HG02970 (cell line): Measurements from ENCODE around the gene MAGI2.
"Not testable (repeated sequence)": the region's sequence is repeated elsewhere in the genome, so short reads cannot be mapped to it uniquely, and the experiment has no call there.

Source experiments
- ATAC-seq: cut with Tn5 transposase; IDR thresholded peaks from one replicate; pipeline ENCODE4 v1.9.1; 2021; ENCODE audit warnings: mild to moderate bottlenecking, moderate library complexity, moderate number of reproducible peaks; ENCODE audit not compliant: unreplicated experiment, low FRiP score

The MAGI2 gene

DNA sequence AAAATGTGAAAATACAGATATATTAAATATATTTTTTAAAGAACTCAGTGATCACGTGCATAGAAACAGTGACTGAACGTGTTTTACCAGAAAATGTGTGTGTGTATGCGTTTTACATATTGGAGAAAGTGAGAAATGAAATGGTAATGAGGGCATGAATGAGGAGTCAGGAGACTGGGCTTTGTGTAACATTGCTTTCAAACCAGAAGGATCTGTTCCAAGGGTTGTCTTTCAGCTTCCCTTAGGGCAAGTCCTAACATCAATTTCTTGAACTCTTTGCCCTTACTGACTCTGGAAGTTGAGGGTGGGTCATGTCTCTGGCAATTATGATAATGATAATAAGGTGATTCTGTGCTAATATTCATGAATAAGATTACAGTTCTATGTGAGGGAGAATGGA, 1097.6 kb downstream of the MAGI2 start:
- ATAC-seq = no peak

DNA sequence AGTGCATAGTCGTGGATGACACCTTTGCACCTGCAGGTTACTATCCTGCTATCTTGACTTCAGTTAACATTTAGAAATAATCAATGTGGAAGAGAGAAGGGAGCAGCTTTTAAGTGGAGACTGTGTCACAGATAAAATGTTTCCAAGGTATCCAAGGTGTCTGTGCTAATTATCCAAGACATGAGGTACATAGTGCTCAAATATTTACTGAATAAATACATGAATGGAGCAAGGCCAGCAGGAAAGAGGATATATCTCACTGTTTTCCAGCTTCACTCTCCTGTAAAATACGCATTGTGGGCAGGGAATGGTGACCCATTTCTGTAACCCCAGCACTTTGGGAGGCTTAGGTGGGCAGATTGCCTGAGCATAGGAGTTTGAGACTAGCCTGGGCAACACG, 1102.5 kb downstream of the MAGI2 start:
- no peak for ATAC-seq

DNA sequence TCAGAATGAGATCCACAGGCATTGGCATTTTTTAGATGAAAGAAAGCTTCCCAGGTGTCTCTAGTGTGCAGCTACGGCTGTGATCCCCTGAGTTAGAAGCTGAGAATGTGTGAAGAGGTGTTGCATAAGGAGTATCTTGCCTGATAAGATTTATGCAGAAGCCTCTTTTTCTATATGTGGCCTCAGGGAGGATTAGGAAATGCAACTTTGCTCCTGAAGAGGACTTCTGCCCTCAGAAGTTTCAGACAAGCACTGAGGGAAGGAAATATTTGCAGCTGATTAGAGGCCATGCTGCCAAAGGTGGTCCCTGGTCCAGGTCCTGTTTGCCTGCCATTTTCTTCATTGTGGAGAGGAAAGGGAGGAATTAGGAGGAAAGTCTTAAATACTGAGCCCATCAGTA, 1103.1 kb downstream of the MAGI2 start:
- ATAC-seq = no peak

- ATAC-seq = no peak
Observed at GRCh38 chr7:78346827-78347226, 1106.6 kb downstream of the MAGI2 start.

DNA sequence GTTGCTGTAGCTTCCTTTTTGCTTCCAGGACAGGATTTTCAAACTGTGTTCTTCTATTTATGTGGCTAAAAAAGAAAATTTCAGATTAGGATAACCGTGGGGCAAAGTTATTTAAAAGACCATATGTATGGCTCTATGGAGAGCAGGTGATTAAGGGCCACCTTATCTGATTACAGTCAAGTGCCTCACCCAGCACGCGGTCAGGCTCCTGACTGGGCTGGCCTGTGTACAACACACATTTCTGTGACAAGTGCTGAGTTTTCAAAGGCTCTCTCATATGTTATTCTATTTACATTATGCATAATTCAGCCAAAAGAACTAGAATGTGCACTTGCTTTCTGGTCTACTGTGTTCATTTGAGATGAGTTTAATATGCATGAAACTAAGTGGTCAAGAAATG, 1107.5 kb downstream of the MAGI2 start:
- ATAC-seq = no peak

DNA sequence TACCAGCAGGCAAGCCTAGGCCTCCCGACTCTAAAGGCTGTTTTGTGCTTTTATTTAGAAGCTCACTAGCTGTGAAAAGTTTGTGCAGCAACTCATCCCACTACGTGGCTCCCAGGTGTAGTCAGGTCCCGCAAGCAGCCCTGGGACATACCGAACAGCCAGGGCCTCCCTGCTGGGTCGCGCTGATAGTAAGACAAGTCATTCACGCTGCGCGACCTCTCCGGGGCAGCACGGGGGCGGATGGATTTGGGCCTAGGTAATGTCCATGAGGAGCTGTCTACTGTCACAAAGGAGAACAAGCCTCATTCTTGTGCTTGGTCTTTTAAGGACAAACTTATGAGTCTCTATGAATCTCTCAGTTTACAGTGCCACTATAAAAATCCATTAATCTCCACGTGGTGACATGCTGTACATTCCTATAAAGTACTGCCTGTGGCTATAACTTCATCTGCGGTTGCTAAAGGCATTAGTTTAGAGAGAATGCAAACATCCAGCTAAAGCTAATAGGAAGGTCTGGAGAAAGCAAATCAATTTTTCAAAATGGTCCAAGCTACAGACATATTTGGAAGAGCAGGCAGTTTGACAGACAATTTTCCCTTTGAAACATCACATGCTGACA, 1108.1 kb downstream of the MAGI2 start:
- no peak for ATAC-seq

DNA sequence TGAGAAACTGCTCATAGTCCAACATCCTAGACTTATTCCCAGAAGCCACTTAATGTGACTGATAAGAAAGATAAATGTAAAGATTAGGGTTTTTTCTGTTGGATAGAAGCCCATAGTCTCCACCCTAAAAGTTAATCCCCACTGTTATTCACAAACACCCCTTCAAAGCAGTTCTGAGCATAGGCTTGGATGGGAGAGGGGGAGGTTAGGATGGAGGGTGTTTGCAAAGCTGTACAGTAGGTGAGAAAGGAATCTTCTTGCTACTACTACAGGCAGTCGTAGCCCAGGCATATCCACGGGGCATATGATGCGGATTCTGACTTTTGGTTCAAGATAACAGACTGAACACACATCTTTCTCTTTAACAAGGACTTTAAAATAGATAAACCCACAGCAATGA, 1119.0 kb downstream of the MAGI2 start:
- no peak for ATAC-seq

- no peak for ATAC-seq
Observed at GRCh38 chr7:78333530-78334425, 1119.7 kb downstream of the MAGI2 start.

GRCh38 chr7:78329001-78329655, 1124.3 kb downstream of the MAGI2 start:
- ATAC-seq = no peak

GRCh38 chr7:78327718-78328117, 1125.7 kb downstream of the MAGI2 start:
- ATAC-seq = no peak

- ATAC-seq = no peak
Observed at GRCh38 chr7:78326876-78327275, 1126.6 kb downstream of the MAGI2 start.

GRCh38 chr7:78326189-78326588, 1127.3 kb downstream of the MAGI2 start:
- no peak for ATAC-seq

DNA sequence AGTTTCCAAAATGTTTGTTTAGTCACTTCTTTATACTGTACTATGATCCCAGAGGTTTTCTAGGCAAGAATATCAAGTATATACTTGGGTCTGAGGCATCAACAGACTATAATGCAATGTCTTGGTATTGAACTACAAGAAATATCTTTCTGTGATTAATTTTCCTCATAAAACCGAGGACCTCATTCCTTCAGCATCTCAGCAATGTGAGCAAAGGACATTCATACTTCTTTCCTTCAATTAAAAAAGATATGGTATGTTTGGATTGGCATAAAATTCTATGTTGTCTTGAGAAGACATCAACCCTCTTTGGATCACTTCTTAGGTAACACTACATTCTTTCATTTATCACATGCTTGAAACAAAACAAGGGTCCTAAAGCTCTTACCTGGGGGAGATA, 1130.3 kb downstream of the MAGI2 start:
- no peak for ATAC-seq

DNA sequence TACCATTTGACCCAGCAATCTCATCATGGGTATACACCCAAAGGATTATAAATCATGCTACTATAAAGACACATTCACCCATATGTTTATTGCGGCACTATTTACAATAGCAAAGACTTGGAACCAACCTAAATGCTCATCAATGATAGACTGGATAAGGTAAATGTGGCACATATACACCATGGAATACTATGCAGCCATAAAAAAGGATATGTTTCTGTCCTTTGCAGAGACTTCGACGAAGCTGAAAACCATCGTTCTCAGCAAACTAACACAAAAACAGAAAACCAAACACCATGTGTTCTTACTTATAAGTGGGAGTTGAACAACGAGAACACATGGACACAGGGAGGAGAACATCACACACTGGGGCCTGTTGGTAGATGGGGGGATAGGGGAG, 1131.2 kb downstream of the MAGI2 start:
- not testable (repeated sequence) for ATAC-seq

DNA sequence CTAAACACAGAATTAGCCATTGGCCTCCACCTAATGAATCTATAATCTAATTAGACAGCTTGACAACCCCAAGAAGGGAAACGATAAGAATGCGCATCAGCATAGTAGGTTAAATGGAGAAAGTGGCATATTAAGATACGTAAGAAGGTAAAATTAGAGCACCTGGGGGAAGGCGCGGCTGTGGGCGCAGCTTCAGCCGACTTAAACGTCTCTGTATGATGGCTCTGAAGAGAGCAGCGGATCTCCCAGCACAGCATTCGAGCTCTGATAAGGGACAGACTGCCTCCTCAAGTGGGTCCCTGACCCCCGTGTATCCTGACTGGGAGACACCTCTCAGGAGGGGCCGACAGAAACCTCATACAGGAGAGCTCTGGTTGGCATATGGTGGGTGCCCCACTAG, 1136.1 kb downstream of the MAGI2 start:
- no peak for ATAC-seq

- ATAC-seq = no peak
Observed at GRCh38 chr7:78316110-78316509, 1137.4 kb downstream of the MAGI2 start.

GRCh38 chr7:78315119-78315518, 1138.3 kb downstream of the MAGI2 start:
- ATAC-seq = no peak

GRCh38 chr7:78311181-78311580, 1142.3 kb downstream of the MAGI2 start:
- ATAC-seq = no peak

GRCh38 chr7:78307892-78308291, 1145.6 kb downstream of the MAGI2 start:
- ATAC-seq = no peak

GRCh38 chr7:78306634-78307033, 1146.8 kb downstream of the MAGI2 start:
- no peak for ATAC-seq

DNA sequence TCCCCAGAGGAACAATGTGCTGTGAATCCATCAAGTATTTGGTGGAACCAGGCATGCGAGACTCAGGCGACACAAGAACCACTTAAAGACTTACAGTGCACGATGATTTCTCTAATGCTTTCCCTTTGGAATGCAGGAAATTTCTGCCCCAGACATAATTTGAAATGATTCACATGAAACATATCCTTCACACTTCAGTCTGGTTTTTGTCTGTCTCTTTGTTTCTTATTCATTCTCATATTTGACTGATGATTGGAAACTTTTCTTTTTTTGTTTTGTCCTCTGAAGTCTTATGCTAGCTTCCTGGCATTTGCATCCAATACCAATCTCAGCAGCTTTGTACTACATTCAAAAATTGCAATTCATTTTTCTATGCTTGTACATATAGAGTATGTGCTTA, 1152.1 kb downstream of the MAGI2 start:
- ATAC-seq = no peak

DNA sequence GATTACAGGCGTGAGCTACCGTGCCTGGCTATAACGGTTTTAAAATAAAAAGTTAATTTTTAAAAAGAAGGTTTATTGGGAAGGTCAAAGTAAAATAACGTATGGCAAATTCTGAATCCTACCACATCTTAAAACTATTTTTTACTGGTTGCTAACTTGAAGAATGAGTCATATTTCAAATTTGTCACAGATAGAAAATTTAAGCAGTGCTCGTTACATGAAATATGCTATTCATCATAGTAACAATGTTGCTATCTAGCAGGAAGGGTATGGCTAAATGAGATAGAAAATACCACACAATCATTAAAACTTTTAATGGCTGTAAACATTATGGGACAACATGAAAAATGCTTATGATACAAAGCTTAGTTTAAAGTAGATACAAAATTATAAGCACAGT, 1154.4 kb downstream of the MAGI2 start:
- ATAC-seq = no peak
